HS-5 (cell line): ENCODE data around the gene S100A5.

ENCODE experiments used
- DNase-seq: peaks from one replicate; pipeline ENCODE4 v3.0.0-alpha.2; 2012; ENCODE audit warnings: low read depth

Gene S100A5

DNA sequence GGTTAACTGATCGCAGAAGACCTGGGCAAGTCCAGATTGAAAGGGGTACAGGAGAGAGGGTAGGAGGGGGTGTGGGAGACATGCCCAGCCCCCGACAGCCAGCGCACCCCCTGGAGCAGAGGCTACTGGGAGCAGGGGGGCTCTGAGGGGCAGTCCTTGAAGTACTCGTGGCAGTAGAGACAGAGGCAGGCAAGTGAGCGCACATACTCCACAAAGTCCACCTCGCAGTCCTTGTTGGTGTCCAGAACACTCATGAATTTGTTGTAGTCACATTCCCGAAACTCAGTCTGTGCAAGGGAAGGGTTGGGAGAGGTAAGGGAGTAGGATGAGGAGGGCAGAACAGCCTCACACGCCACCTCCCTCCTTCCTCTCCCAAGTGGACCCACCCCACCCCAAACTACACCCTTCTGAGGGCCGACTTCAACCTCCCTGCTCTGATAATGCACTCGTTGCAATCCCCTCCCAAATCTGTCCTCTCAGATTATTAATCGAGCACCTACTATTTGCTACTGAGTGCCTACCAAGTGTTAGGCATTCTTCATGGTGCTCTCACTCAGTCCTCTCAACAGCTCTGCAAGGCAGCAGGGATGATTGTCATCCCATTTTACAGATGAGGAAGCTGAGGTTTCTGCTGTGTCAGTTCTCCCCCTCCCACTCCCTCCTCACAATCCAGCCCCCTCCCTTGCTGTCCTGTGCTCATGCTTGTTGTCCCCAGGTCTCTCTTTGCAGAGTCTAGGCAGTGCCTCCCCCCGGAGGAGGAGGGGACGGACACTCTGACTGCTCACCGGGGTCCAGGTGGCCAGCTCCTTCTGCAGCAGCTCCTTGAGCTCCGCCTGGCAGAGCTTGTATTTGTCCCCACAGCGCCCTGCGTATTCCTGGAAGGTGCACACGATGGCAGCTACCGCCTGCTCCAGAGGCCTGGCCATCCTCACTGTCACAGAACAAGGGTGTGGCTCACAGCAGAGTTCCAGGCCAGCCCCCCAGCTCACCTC, 7.1 kb upstream of the S100A5 start:
- DNase-seq: no peak

GRCh38 chr1:153546796-153547559, 6.2 kb upstream of the S100A5 start:
- no peak for DNase-seq

GRCh38 chr1:153546371-153546770, 5.6 kb upstream of the S100A5 start:
- DNase-seq: no peak

DNA sequence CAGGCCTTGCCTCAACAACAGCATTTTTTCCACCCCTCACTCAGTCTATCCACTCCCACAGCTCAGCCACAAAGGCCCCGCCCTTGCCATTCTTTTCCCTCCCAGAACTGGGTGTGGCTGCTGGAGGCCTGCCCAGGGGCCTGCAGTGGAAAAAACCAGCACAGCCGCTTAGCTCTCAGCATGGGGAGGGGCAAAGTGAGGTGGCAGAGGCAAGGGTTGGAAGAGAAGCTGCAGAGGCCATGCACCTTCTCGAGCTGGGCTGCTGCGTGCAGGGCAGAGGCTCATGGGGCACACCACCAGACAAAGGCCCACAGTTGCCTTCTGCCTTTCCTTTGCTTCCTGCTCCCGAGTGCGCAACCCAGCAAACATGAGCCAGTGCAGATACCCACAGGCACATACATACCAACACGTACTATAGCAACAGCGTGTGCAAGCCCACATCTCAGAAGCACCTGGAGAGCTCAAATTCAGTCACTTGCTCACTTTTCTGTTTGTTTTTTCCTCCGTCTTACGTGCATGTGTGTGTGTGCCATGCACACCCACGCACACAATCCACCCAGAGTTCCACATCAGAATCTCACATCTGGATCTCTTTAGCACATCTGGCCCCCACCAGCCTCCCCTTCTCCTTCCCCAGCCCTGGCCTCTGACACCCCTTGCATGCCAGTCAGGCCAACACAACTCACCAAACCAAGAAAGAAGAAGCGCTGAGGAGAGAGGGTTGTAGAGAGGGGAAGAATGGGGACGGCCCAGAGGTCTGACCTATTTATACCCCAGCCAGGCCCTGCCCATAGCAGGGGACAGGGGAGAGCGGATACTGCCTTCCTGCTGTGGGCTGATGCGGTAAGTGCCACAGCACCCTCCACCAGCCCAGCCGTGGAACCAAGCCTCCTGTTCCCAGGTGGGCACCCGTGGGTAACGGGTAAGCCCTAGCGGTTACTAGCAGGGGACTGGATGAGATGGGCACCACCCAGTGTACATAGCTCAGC, 4.6 kb upstream of the S100A5 start, which contains the start of gene S100A4:
TSS of gene S100A4 (minus strand) at position 740 of the 989 bp plus-strand sequence. CDS start 1,012 bp downstream, outside the sequence.
- no peak for DNase-seq

DNA sequence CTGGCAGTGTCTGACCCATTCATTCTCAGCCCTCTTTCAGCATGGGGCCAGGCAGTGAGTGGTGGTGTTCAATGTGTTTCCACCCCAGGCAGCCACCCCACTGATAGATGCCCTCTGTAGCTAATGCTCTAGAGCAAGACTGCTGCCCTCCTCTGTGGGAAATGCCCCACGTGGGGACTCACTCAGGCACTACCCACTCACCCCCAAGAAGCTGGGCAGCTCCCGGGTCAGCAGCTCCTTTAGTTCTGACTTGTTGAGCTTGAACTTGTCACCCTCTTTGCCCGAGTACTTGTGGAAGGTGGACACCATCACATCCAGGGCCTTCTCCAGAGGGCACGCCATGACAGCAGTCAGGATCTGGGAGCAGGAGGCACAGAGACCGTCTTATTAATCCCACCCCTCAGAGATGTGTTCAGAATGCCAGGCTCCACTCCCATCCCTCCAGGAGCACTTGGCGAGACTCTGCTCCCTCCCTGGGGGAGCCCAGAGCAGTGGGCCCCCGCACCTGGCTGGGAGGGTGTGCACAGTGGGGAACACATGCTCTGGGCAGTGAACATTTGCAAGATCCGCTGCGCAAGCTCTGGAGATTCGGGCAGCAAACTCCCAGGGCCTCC, 3.8 kb upstream of the S100A5 start:
- DNase-seq: no peak

DNA sequence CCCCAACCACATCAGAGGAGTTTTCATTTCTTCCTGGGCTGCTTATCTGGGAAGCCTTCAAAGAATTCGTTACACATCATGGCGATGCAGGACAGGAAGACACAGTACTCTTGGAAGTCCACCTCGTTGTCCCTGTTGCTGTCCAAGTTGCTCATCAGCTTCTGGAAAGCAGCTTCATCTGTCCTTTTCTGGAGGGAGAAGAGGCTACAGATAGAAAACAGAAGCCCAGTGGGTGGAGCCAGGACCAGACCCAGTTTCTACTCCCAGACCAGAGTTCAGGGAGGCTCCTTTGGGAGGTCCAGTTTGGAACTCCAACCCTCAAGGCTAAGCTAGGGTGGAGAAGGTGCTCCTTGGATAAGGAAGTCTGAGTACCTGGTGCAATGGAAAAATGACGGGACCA, 3.0 kb upstream of the S100A5 start:
- no peak for DNase-seq

GRCh38 chr1:153542956-153543711, 2.4 kb upstream of the S100A5 start:
- no peak for DNase-seq

- DNase-seq: no peak
Observed at GRCh38 chr1:153541641-153542590, 1.2 kb upstream of the S100A5 start.

DNA sequence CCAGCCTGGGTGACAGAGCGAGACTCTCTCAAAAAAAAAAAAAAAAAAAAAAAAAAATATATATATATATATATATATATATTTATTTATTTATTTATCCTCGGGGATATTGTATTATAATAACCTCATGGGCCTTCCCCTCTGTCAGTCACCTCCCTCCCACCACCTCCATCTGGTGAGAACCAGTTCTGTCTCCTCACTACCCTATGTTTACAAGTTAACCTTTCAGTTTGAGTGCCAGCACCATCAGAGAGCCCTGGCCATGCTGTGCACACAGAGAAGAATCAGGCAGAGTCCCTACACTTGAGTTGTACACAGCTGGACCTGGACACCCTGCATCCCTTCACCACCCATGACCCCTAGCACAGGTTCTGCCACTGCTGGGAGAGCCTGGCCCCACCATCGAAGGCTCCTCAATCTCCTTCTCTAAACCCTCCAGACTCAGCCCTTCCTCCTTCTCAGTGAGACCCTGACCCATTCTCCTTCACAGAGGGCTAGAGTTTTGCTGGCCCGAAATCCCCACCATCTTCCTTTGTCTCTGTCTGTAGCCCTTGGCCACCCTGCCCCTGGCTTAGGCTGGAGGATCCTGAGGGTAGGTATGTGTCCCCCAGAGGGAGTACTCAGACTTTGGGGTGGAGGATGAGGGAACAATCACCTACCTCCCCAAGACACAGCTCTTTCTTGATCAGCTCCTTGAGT, 1.2 kb downstream of the S100A5 start:
- DNase-seq: no peak

DNA sequence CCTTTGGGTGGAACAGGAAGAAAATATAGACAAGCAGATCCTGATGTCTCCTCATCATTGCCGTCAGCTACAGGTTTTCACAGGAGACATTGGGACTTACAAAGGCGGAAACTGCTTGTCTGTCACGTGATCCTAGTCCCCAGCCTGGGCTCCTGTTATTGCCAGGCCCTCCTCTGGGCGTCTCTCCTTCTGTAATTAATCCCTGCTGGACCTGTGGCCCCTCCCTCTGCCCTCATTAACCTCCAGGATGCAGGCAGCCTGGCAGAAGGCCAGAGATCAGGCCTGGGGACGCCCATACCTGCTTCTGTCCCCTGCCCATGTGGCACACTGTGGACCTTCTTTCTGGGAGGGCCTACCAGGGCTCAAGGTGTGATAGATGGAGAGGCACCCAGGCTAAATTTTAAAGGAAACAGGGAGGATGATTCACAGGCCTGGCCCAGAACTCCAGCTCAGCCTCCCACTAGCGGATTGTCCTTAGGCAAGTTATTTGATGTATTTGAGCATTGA, 2.4 kb downstream of the S100A5 start:
- no peak for DNase-seq

DNA sequence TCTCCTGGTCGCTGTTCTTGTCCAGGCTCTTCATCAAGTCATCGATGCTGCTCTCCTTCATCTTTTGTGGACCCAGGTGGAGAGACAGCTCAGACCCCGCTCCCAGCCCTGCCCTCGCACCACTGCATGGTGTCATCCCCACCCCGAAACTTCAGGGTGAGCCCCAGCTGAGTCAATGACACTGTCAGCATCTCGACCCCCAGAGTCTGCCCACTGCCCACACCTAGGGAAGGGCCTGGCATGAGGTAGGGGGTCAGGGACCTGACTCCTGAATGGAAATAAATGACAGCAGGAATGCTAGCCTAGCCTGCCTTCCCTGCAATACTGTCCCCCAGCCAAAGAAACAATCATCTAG, 3.4 kb downstream of the S100A5 start:
- DNase-seq: no peak

DNA sequence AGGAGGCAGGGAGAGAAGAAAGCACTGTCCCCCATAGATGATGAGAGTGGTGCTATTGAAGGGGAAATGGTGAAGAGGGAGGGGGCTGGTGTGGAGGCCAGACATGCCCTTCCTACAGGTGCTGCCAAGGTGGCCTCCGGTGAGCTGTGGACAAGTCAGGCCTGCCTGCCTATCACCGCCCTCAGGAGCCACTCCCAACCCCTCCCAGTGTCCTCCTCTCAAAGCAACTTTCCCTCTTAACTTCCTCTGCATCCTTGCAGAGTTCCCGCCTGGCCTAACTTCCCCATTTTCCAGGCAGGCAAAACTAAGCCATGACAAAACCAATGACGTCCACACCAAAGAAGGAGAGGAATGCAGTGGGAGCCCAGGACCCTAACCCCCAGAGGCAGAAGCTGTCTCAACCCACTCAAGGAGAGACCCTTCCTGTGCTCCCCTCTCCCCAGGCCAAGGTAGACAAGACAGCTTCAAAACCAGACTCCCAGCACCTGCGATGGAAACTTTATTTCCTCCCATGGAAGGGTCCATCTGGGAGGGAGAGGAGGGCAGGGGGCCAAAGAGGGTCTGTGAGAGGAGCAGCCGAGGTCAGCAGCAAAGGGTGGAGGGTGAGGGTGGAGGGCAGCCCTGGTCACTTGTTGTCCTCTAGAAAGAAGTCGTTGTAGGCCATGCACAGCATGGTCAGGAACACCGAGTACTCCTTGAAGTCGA, 3.9 kb downstream of the S100A5 start:
- no peak for DNase-seq

DNA sequence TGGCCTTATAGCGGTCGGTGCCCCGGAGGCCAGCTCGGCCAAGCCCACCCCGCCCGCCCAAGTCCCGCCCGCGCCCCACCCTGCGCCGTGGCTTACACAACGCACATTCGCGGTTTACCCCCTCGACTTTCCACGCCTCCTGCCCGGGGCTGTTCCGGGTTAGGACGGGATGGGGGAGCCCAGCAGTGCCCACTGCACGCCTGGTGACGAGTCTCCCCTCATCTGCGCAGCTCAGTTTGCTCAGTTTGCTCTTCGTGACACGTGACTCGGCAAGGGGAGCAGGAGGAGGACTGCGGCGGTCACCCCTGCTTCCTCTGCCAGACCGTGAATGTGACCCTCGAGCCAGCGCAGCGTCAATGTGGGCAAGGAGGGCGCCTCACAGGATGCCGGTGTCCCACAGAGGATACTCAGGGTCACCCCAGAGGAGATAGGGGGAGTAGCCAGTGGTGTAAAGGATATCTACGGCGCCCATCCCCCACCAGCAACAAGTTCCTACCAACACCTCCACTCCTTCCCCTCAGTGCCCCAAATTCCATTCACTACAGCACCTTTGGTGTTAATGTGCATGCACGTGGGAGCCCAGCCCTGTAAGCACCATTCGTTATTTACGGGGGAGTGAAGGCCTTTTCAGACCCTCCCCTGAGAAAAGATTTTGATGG, 4.6 kb downstream of the S100A5 start:
- DNase-seq: peak; percentile 83

- no peak for DNase-seq
Observed at GRCh38 chr1:153535242-153536011, 5.3 kb downstream of the S100A5 start, which contains the start of gene S100A6. S100A6 (minus strand) TSS chr1:153535991; CDS start chr1:153535339, 652 bp downstream.

DNA sequence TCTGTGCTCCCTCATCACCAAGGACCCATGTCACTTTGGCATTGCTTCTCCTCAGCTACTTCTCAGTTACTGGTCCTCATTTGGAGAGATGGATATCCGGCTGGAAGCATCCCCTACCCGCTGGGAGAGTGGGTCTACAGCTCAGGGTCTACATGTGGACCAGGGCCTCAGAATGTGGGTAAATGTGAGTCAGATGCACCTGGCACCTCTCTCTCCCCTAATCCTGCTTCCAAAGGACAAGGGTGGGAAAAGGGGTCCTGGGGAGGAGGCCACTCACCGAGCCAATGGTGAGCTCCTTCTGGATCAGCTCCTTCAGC, 5.9 kb downstream of the S100A5 start:
- no peak for DNase-seq

DNA sequence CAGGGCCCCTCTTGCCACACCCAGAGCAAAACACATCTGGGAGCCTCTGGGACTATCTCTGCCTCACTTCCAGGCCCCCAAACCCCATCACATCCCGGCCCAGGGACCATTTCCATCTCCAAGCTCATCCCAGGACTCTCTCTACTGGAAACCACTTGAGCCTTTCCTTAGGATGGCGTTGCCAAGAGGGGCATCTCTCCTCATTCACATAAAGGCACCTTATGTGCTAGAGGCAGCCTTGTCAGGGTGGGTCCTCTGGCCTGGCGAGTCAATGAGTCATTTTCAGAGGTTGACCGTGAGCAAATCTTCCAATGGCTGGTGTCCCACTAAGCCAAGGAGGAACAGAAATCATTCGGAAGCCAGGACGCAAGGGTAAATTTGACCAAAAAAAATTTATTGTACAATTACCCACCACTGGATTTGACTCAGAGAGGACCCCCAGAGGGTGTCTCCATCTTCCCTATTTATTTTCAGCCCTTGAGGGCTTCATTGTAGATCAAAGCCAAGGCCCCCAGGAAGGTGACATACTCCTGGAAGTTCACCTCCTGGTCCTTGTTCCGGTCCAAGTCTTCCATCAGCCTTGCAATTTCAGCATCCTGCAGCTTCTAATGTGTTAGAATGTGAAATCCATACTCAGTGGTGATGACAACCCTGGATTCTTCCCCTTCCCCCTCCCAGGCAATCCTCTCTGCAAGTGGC, 6.4 kb downstream of the S100A5 start:
- DNase-seq: no peak
